PC-9 (cell line): ENCODE measurements around the gene FGFR2. TPM values are rescaled to one million over a fixed set of nuclear protein-coding genes. Genes with fewer than 3 reads are reported as not detected.

ENCODE experiments used
- BruUV-seq: library from RNA; stranded (reverse); fragments of 400-500 nt; replicated peaks from 2 replicates; lab custom pipeline; 2021; lab: Mats Ljungman, UMichigan
- CTCF ChIA-PET: fragments of 300-600 bp; sonication (Branson Sonifier 250); formaldehyde crosslinking; loops from one replicate; lab custom pipeline; 2022; ENCODE audit warnings: antibody characterized with exemption; lab: Charles Lee
- POLR2A ChIA-PET: fragments of 300-600 bp; sonication (Branson Sonifier 250); formaldehyde crosslinking; loops from one replicate; lab custom pipeline; 2022; ENCODE audit warnings: antibody characterized with exemption; ENCODE audit not compliant: unreplicated experiment; lab: Charles Lee
- DNase-seq, 2 experiments: peaks; one replicate each; pipeline versions ENCODE4 v3.0.0 to v3.0.0-alpha.2; 2015 to 2022; ENCODE audit warnings: mixed read lengths in 1 of 2
- H2AFZ ChIP-seq: fragments of 200-600 bp; sonication (generic); 2 replicates; pipeline ENCODE4 v1.8.1; 2017; ENCODE audit warnings: antibody characterized with exemption
- H3F3A ChIP-seq: fragments of 200-600 bp; sonication (generic); 2 replicates; pipeline ENCODE4 v1.8.1; 2017; ENCODE audit warnings: antibody characterized with exemption, mild to moderate bottlenecking, low read depth; ENCODE audit not compliant: insufficient read depth
- H3K27ac ChIP-seq: fragments of 200-600 bp; sonication (generic); 2 replicates; pipeline ENCODE4 v1.6.1; 2016; ENCODE audit warnings: mixed run types
- H3K27me3 ChIP-seq: fragments of 200-600 bp; sonication (generic); 2 replicates; pipeline ENCODE4 v1.6.1; 2016; ENCODE audit warnings: low read depth, mixed run types; ENCODE audit not compliant: insufficient read depth
- H3K36me3 ChIP-seq: fragments of 200-600 bp; sonication (generic); 2 replicates; pipeline ENCODE4 v1.6.1; 2016; ENCODE audit warnings: low read depth, mixed run types
- H3K4me1 ChIP-seq: fragments of 200-600 bp; sonication (generic); replicated peaks from 2 replicates; pipeline ENCODE4 v1.6.1; 2016; ENCODE audit warnings: mixed run types; ENCODE audit not compliant: insufficient read depth
- H3K4me2 ChIP-seq: fragments of 200-600 bp; sonication (generic); 2 replicates; pipeline ENCODE4 v1.6.1; 2017; ENCODE audit warnings: mixed run types
- H3K4me3 ChIP-seq: fragments of 200-600 bp; sonication (generic); 2 replicates; pipeline ENCODE4 v1.6.1; 2016; ENCODE audit warnings: mixed run types
- H3K79me2 ChIP-seq: fragments of 200-600 bp; sonication (generic); 2 replicates; pipeline ENCODE4 v1.6.1; 2017; ENCODE audit warnings: low read depth, mixed run types
- H3K9me2 ChIP-seq: fragments of 200-600 bp; sonication (generic); 2 replicates; pipeline ENCODE4 v1.8.1; 2017; ENCODE audit warnings: mild to moderate bottlenecking; ENCODE audit not compliant: insufficient read depth
- H3K9me3 ChIP-seq: fragments of 200-600 bp; sonication (generic); 2 replicates; pipeline ENCODE4 v1.8.1; 2016; ENCODE audit warnings: low read depth; ENCODE audit not compliant: insufficient read depth
- H4K20me1 ChIP-seq: fragments of 200-600 bp; sonication (generic); 2 replicates; pipeline ENCODE4 v1.8.1; 2017; ENCODE audit not compliant: insufficient read depth
- CTCF ChIP-seq: fragments of 200-600 bp; sonication (generic); conservative IDR thresholded peaks from 2 replicates; pipeline ENCODE4 v1.6.1; 2017; ENCODE audit warnings: mixed run types, antibody characterized with exemption, mild to moderate bottlenecking, moderate library complexity
- EZH2 ChIP-seq: fragments of 200-600 bp; sonication (generic); IDR thresholded peaks from 2 replicates; pipeline ENCODE4 v1.8.0; 2017; ENCODE audit warnings: antibody characterized with exemption, low read depth
- intact Hi-C: fragments of 100-400 bp; cut with micrococcal nuclease; formaldehyde crosslinking; loops from one replicate; pipeline ENCODE4 v1.10.0; 2022; ENCODE audit not compliant: unreplicated experiment
- total RNA-seq: library from RNA; stranded (reverse); gene quantifications from 2 replicates; pipeline ENCODE4 v1.2.3, GENCODE V29; 2021

FGFR2 gene
- total RNA-seq, 1 experiment from 2014 or later, result not detected

GRCh38 chr10:121454781-121455180 lies 143.5 kb downstream of the FGFR2 start:
- ChIA-PET CTCF (no interaction called here), POLR2A (no interaction called here)
- peaks cover 18% of the 10 kb centered on the region for H3K27me3 ChIP-seq
- no TSS peak for BruUV-seq
- H3K27ac ChIP-seq, result no peak overlapping the region
- no peak overlapping the region for H3K4me3 ChIP-seq
- no peaks in the 10 kb centered on the region for H3K9me3 ChIP-seq
- intact Hi-C loops, result no loop called here
- H3K36me3 ChIP-seq, result no peaks in the 10 kb centered on the region
- TF ChIP-seq EZH2, result no peak
- TF ChIP-seq CTCF, result no peak
- no peaks in the 10 kb centered on the region for H4K20me1 ChIP-seq
- H3K4me1 ChIP-seq, result no peaks in the 10 kb centered on the region
- H3K4me2 ChIP-seq, result no peak overlapping the region
- H3F3A ChIP-seq, result no peaks in the 10 kb centered on the region
- H3K9me2 ChIP-seq, result no peaks in the 10 kb centered on the region
- DNase-seq, result no peak
- H3K79me2 ChIP-seq, result no peaks in the 10 kb centered on the region
- H2AFZ ChIP-seq, result no peak overlapping the region

- H4K20me1 ChIP-seq, result no peaks in the 10 kb centered on the region
- no peak overlapping the region for H3K4me2 ChIP-seq
- POLR2A ChIA-PET, result no interaction called here
- no peaks in the 10 kb centered on the region for H3K9me2 ChIP-seq
- no peak overlapping the region for H3K4me3 ChIP-seq
- CTCF ChIA-PET, result no interaction called here
- BruUV-seq, result no TSS peak
- H3K79me2 ChIP-seq, result no peaks in the 10 kb centered on the region
- H2AFZ ChIP-seq, result no peak overlapping the region
- H3K36me3 ChIP-seq, result no peaks in the 10 kb centered on the region
- no peak for TF ChIP-seq EZH2
- TF ChIP-seq CTCF, result no peak
- no peaks in the 10 kb centered on the region for H3K4me1 ChIP-seq
- no peaks in the 10 kb centered on the region for H3F3A ChIP-seq
- DNase-seq, result no peak
- intact Hi-C loops, result no loop called here
- H3K9me3 ChIP-seq, result no peaks in the 10 kb centered on the region
- no peak overlapping the region for H3K27ac ChIP-seq
- H3K27me3 ChIP-seq, result peaks cover 3% of the 10 kb centered on the region; the same call in 1 of the 2 replicates
Measured at GRCh38 chr10:121453160-121453559, 145.1 kb downstream of the FGFR2 start.

GRCh38 chr10:121452581-121452980 lies 145.7 kb downstream of the FGFR2 start:
- no peaks in the 10 kb centered on the region for H3K79me2 ChIP-seq
- no peak overlapping the region for H3K4me3 ChIP-seq
- TF ChIP-seq EZH2 (no peak), CTCF (no peak)
- no TSS peak for BruUV-seq
- POLR2A ChIA-PET, result no interaction called here
- H3K9me2 ChIP-seq, result no peaks in the 10 kb centered on the region
- no peak for DNase-seq
- intact Hi-C loops, result no loop called here
- H3K27ac ChIP-seq, result no peak overlapping the region
- 0 out of 2 replicates have a peak, but pooled peaks cover 3% of the 10 kb centered on the region for H3K27me3 ChIP-seq
- no peak overlapping the region for H3K4me2 ChIP-seq
- CTCF ChIA-PET, result no interaction called here
- H3K4me1 ChIP-seq, result no peaks in the 10 kb centered on the region
- H2AFZ ChIP-seq, result no peak overlapping the region
- no peaks in the 10 kb centered on the region for H3K36me3 ChIP-seq
- no peaks in the 10 kb centered on the region for H3K9me3 ChIP-seq
- no peaks in the 10 kb centered on the region for H3F3A ChIP-seq
- no peaks in the 10 kb centered on the region for H4K20me1 ChIP-seq
